IMR-90 (cell line): ENCODE data around the gene ZNF592. TPM values are rescaled to one million over a fixed set of nuclear protein-coding genes. Genes with fewer than 3 reads are reported as not detected.

Experiments
- ATAC-seq: fragments of 200-7000 bp; cut with Tn5 transposase; 2 replicates; pipeline ENCODE4 v1.9.1; 2020; ENCODE audit warnings: low read depth, mild to moderate bottlenecking, moderate library complexity
- BruUV-seq: library from RNA; stranded (reverse); fragments of 400-500 nt; replicated peaks from 2 replicates; lab custom pipeline; 2021; lab: Mats Ljungman, UMichigan
- CTCF ChIA-PET: fragments of 300-600 bp; formaldehyde crosslinking; extraction: SDS; loops from one replicate; lab custom pipeline; 2021; ENCODE audit warnings: antibody characterized with exemption; lab: Yijun Ruan, JAX
- POLR2A ChIA-PET: fragments of 300-600 bp; sonication (Branson Sonifier 250); formaldehyde crosslinking; loops from one replicate; lab custom pipeline; 2022; ENCODE audit warnings: antibody characterized with exemption; ENCODE audit not compliant: unreplicated experiment; lab: Charles Lee
- DNase-seq: peaks from one replicate; pipeline ENCODE4 v3.0.0; 2013
- H2AFZ ChIP-seq: replicated peaks from 2 replicates; pipeline ENCODE3; 2013; ENCODE audit warnings: low read length, mild to moderate bottlenecking; ENCODE audit not compliant: poor library complexity
- H2AK5ac ChIP-seq: 2 replicates; pipeline ENCODE4 v1.6.1; 2013; ENCODE audit warnings: low read depth, low read length, inconsistent platforms
- H2AK9ac ChIP-seq: replicated peaks from 2 replicates; pipeline ENCODE3; 2013; ENCODE audit warnings: mild to moderate bottlenecking, low read depth, low read length, moderate library complexity; ENCODE audit not compliant: poor library complexity
- H2BK120ac ChIP-seq: 2 replicates; pipeline ENCODE4 v1.6.1; 2013; ENCODE audit warnings: low read depth, low read length, inconsistent platforms
- H2BK15ac ChIP-seq: 3 replicates; pipeline ENCODE4 v1.6.1; 2013; ENCODE audit warnings: low read depth, low read length, inconsistent platforms
- H2BK20ac ChIP-seq: 2 replicates; pipeline ENCODE4 v1.6.1; 2013; ENCODE audit warnings: low read depth, mild to moderate bottlenecking, inconsistent platforms, low read length, moderate library complexity
- H2BK5ac ChIP-seq: 2 replicates; pipeline ENCODE4 v1.6.1; 2013; ENCODE audit warnings: mild to moderate bottlenecking, low read depth, low read length, inconsistent platforms; ENCODE audit not compliant: poor library complexity, severe bottlenecking
- H3K14ac ChIP-seq: replicated peaks from 2 replicates; pipeline ENCODE4 v1.6.1; 2013; ENCODE audit warnings: low read depth, low read length, inconsistent platforms
- H3K18ac ChIP-seq: 2 replicates; pipeline ENCODE4 v1.6.1; 2013; ENCODE audit warnings: low read depth, low read length, control low read depth
- H3K23ac ChIP-seq: 2 replicates; pipeline ENCODE4 v1.6.1; 2013; ENCODE audit warnings: low read depth, low read length, inconsistent platforms
- H3K27ac ChIP-seq: 2 replicates; pipeline ENCODE4 v1.5.1; 2013; ENCODE audit warnings: mild to moderate bottlenecking, control low read depth, low read length; ENCODE audit not compliant: insufficient read depth
- H3K27me3 ChIP-seq: 2 replicates; pipeline ENCODE4 v1.6.1; 2013; ENCODE audit warnings: low read length; ENCODE audit not compliant: control insufficient read depth, insufficient read depth
- H3K36me3 ChIP-seq: 2 replicates; pipeline ENCODE4 v1.6.1; 2013; ENCODE audit warnings: low read length, mixed read lengths; ENCODE audit not compliant: control insufficient read depth, insufficient read depth
- H3K4ac ChIP-seq: 2 replicates; pipeline ENCODE4 v1.6.1; 2013; ENCODE audit warnings: low read depth, low read length, inconsistent platforms
- H3K4me1 ChIP-seq: 2 replicates; pipeline ENCODE4 v1.6.1; 2013; ENCODE audit warnings: low read length, mixed read lengths; ENCODE audit not compliant: control insufficient read depth, insufficient read depth
- H3K4me2 ChIP-seq: 2 replicates; pipeline ENCODE4 v1.6.1; 2013; ENCODE audit warnings: low read depth, mild to moderate bottlenecking, control low read depth, low read length, moderate library complexity
- H3K4me3 ChIP-seq: 2 replicates; pipeline ENCODE4 v1.5.1; 2013; ENCODE audit warnings: low read depth, mild to moderate bottlenecking, control low read depth, low read length, moderate library complexity; ENCODE audit not compliant: insufficient read depth
- H3K56ac ChIP-seq: 2 replicates; pipeline ENCODE4 v1.6.1; 2013; ENCODE audit warnings: low read length, inconsistent platforms; ENCODE audit not compliant: insufficient read depth; ENCODE audit errors: extremely low read depth
- H3K79me1 ChIP-seq, 2 experiments: 2 replicates each; pipeline ENCODE4 v1.6.1; 2013; ENCODE audit warnings: low read length in 2 of 2, inconsistent platforms in 1 of 2, low read depth in 1 of 2
- H3K9ac ChIP-seq: 2 replicates; pipeline ENCODE4 v1.6.1; 2013; ENCODE audit warnings: low read depth, low read length, control low read depth
- H3K9me1 ChIP-seq: 2 replicates; pipeline ENCODE4 v1.6.1; 2013; ENCODE audit warnings: low read length, inconsistent platforms; ENCODE audit not compliant: insufficient read depth
- H3K9me3 ChIP-seq: 2 replicates; pipeline ENCODE4 v1.6.1; 2013; ENCODE audit warnings: low read length; ENCODE audit not compliant: control insufficient read depth, insufficient read depth
- H4K20me1 ChIP-seq: 2 replicates; pipeline ENCODE4 v1.6.1; 2013; ENCODE audit warnings: low read length, inconsistent platforms; ENCODE audit not compliant: insufficient read depth
- H4K5ac ChIP-seq: 2 replicates; pipeline ENCODE4 v1.6.1; 2013; ENCODE audit warnings: mild to moderate bottlenecking, low read depth, low read length, control low read depth
- H4K8ac ChIP-seq, 2 experiments: 2 replicates each; pipeline ENCODE4 v1.6.1; 2013; ENCODE audit warnings: low read depth in 2 of 2, low read length in 2 of 2, control low read depth in 1 of 2, inconsistent platforms in 1 of 2
- H4K91ac ChIP-seq: 2 replicates; pipeline ENCODE4 v1.6.1; 2013; ENCODE audit warnings: low read depth, low read length, inconsistent platforms; ENCODE audit not compliant: insufficient read depth
- POLR2A ChIP-seq: IDR thresholded peaks from 2 replicates; pipeline ENCODE4 v1.6.1; 2012; ENCODE audit warnings: mild to moderate bottlenecking, low read depth, low read length
- USF2 ChIP-seq: fragments of 150-350 bp; IDR thresholded peaks from 2 replicates; pipeline ENCODE4 v1.6.1; 2017; ENCODE audit warnings: mild to moderate bottlenecking, antibody characterized with exemption, low read length, low read depth
- WGBS, 2 experiments: methylation state at CpG; one replicate each; pipeline versions ENCODE4 v1.1.5 to v1.1.7; 2013; ENCODE audit warnings: missing lambda C conversion rate in 2 of 2; ENCODE audit not compliant: insufficient read length in 1 of 2; ENCODE audit errors: extremely low coverage in 2 of 2; 5-methylcytosine and 5-hydroxymethylcytosine counted together
- dilution Hi-C: fragments of 300-500 bp; cut with HindIII; formaldehyde crosslinking; loops from one replicate; pipeline ENCODE4 v1.14.3; 2018; ENCODE audit warnings: low sequenced_read_pairs; ENCODE audit not compliant: unreplicated experiment
- in situ Hi-C: fragments of 300-500 bp; cut with MboI; formaldehyde crosslinking; loops from 3 replicates; pipeline ENCODE4 v1.14.3; 2019; ENCODE audit warnings: low sequenced_read_pairs, inconsistent platforms, mixed read lengths
- intact Hi-C: fragments of 100-400 bp; cut with micrococcal nuclease; formaldehyde crosslinking; loops from 2 replicates; pipeline ENCODE4 v1.10.0; 2022
- polyA plus RNA-seq, 3 experiments: library from polyadenylated mRNA; depleted of rRNA; stranded (reverse); fragments of >200 nt; gene quantifications; 2 replicates each; pipeline ENCODE4 v1.2.3, GENCODE V29; 2012; ENCODE audit warnings: low replicate concordance in 1 of 3
- total RNA-seq: library from RNA; depleted of rRNA; stranded (reverse); fragments of >200 nt; gene quantifications from 2 replicates; pipeline ENCODE4 v1.2.3, GENCODE V29; 2012
- TF ChIP-seq, protein P1 (sequence below): conservative IDR thresholded peaks from 2 replicates; pipeline ENCODE4 v1.5.1; 2012; ENCODE audit warnings: mild to moderate bottlenecking, low read depth, low read length, improper control_type of control experiment

ZNF592 gene
- total and polyA plus RNA-seq, 2 of the 4 experiments (the other 2 are of a cell fraction): 4.3 to 10.2 TPM

- TF ChIP-seq USF2: no peak; the same call in 1 of the 2 replicates
Measured at GRCh38 chr15:84818261-84819131, 70.1 kb downstream of the ZNF592 start (continued).

GRCh38 chr15:84819291-84819768 is 70.9 kb downstream of the ZNF592 start:
- H3K9me1 ChIP-seq: no peaks in the 10 kb centered on the region
- H4K20me1 ChIP-seq: no peaks in the 10 kb centered on the region
- H3K4ac ChIP-seq: no peak overlapping the region
- H2AFZ ChIP-seq: no peak overlapping the region
- BruUV-seq: no TSS peak
- WGBS, 2 experiments: 67% methylated on average over 2 of the region's 3 CpGs; no CpG with 5 or more reads in 1 of the 2 experiments
- H3K18ac ChIP-seq: no peak overlapping the region
- ATAC-seq (peak; percentile 11; the same call in 1 of the 2 replicates), DNase-seq (no peak)
- H2AK5ac ChIP-seq: no peak overlapping the region
- H3K23ac ChIP-seq: no peak overlapping the region
- H3K27ac ChIP-seq: no peak overlapping the region
- no peak for TF ChIP-seq POLR2A
- TF ChIP-seq, protein P1, sequence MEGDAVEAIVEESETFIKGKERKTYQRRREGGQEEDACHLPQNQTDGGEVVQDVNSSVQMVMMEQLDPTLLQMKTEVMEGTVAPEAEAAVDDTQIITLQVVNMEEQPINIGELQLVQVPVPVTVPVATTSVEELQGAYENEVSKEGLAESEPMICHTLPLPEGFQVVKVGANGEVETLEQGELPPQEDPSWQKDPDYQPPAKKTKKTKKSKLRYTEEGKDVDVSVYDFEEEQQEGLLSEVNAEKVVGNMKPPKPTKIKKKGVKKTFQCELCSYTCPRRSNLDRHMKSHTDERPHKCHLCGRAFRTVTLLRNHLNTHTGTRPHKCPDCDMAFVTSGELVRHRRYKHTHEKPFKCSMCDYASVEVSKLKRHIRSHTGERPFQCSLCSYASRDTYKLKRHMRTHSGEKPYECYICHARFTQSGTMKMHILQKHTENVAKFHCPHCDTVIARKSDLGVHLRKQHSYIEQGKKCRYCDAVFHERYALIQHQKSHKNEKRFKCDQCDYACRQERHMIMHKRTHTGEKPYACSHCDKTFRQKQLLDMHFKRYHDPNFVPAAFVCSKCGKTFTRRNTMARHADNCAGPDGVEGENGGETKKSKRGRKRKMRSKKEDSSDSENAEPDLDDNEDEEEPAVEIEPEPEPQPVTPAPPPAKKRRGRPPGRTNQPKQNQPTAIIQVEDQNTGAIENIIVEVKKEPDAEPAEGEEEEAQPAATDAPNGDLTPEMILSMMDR: no peak
- no peak overlapping the region for H2BK120ac ChIP-seq
- no peak overlapping the region for H3K4me2 ChIP-seq
- no peak overlapping the region for H4K8ac ChIP-seq
- no peak overlapping the region for H3K14ac ChIP-seq
- no peak overlapping the region for H3K56ac ChIP-seq
- in situ Hi-C loops: no loop called here
- H2BK15ac ChIP-seq: no peak overlapping the region
- peaks cover 12% of the 10 kb centered on the region for H3K27me3 ChIP-seq
- H2AK9ac ChIP-seq: no peak overlapping the region
- H3K9ac ChIP-seq: no peak overlapping the region
- H2BK20ac ChIP-seq: no peak overlapping the region
- no peak overlapping the region for H2BK5ac ChIP-seq
- H3K9me3 ChIP-seq: no peaks in the 10 kb centered on the region
- no peaks in the 10 kb centered on the region for H3K79me1 ChIP-seq
- POLR2A ChIA-PET: no interaction called here
- no peak overlapping the region for H3K4me3 ChIP-seq
- intact Hi-C loops: no loop called here
- H3K4me1 ChIP-seq: no peaks in the 10 kb centered on the region
- H4K5ac ChIP-seq: no peak overlapping the region
- H3K36me3 ChIP-seq: no peaks in the 10 kb centered on the region
- dilution Hi-C loops: no loop called here
- CTCF ChIA-PET: no interaction called here
- no peak overlapping the region for H4K91ac ChIP-seq
